ENCODE results near the gene MGAT4A.

DNA sequence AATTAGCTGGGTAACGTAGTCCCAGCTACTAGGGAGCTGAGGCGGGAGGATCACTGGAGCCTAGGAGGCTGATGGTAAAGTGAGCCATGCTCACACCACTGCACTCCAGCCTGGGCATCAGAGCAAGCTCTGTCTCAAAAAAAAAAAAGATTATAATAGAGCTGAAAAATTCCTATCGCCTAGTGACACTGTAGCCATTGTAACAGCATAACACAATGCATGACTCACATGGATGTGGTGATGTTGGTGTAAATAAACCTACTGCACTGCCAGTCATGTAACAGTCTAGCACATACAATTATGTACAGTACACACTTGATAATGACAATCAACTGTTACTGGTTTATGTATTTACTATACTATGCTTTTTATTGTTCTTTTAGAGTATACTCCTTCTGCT, 39.6 kb downstream of the MGAT4A start:
- TF ChIP-seq, protein P1, sequence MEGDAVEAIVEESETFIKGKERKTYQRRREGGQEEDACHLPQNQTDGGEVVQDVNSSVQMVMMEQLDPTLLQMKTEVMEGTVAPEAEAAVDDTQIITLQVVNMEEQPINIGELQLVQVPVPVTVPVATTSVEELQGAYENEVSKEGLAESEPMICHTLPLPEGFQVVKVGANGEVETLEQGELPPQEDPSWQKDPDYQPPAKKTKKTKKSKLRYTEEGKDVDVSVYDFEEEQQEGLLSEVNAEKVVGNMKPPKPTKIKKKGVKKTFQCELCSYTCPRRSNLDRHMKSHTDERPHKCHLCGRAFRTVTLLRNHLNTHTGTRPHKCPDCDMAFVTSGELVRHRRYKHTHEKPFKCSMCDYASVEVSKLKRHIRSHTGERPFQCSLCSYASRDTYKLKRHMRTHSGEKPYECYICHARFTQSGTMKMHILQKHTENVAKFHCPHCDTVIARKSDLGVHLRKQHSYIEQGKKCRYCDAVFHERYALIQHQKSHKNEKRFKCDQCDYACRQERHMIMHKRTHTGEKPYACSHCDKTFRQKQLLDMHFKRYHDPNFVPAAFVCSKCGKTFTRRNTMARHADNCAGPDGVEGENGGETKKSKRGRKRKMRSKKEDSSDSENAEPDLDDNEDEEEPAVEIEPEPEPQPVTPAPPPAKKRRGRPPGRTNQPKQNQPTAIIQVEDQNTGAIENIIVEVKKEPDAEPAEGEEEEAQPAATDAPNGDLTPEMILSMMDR (IDR thresholded peaks at IDR 0.05) = no peak
- TF ChIP-seq POLR2A (IDR thresholded peaks at IDR 0.05) = no peak
